GM19238 (cell line): ENCODE results near the gene ENTR1.
A peak's percentile ranks its signal among the peaks of the same experiment; 100 is the strongest.
"Not testable (repeated sequence)": the region's sequence is repeated elsewhere in the genome, so short reads cannot be mapped to it uniquely, and the experiment has no call there.

Experiments
- DNase-seq: peaks from one replicate; pipeline ENCODE4 v3.0.0; 2011; ENCODE audit warnings: low spot score; ENCODE audit not compliant: insufficient read length

ENTR1 gene

GRCh38 chr9:136419092-136419420 is 8.6 kb upstream of the ENTR1 start:
- DNase-seq, result no peak

DNA sequence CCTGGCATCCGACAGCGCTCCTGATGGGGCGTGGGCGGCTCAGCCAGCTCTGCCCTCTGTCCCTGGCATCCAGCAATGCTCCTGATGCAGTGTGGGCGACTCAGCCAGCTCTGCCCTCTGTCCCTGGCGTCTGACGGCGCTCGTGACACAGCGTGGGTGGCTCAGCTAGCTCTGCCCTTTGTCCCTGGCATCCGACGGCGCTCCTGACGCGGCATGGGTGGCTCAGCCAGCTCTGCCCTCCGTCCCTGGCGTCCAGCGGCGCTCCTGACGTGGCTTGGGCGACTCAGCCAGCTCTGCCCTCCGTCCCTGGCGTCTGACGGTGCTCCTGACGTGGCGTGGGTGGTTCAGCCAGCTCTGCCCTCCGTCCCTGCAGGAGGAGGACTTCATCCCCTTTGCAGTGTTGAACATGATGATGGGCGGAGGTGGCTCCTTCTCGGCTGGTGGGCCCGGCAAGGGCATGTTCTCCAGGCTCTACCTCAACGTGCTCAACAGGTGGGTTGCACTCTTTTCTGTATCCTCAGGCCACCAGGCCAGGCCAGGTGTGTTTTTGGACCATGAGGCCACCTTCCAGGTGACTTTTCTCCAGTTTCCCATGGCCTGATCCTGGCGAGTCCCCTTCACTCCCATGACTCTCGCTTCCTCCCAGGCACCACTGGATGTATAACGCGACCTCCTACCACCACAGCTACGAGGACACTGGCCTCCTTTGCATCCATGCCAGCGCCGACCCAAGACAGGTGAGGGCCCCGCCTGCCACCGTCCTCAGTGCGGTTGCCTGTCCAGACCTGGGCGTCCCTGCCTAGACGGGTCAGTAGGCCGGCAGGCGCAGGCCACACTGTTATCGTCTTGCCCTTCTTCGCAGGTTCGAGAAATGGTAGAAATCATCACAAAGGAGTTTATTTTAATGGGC is 8.0 kb upstream of the ENTR1 start:
- DNase-seq, result no peak

- no peak for DNase-seq
Measured at GRCh38 chr9:136416914-136417313, 6.5 kb upstream of the ENTR1 start.

- DNase-seq, result no peak
Measured at GRCh38 chr9:136416427-136416826, 6.0 kb upstream of the ENTR1 start.

- DNase-seq, result no peak
Measured at GRCh38 chr9:136412962-136413361, 2.5 kb upstream of the ENTR1 start.

- DNase-seq, result no peak
Measured at GRCh38 chr9:136411378-136411777, 964 bp upstream of the ENTR1 start.

- peak; percentile 52 for DNase-seq
Measured at GRCh38 chr9:136409557-136410455, 608 bp downstream of the ENTR1 start.

DNA sequence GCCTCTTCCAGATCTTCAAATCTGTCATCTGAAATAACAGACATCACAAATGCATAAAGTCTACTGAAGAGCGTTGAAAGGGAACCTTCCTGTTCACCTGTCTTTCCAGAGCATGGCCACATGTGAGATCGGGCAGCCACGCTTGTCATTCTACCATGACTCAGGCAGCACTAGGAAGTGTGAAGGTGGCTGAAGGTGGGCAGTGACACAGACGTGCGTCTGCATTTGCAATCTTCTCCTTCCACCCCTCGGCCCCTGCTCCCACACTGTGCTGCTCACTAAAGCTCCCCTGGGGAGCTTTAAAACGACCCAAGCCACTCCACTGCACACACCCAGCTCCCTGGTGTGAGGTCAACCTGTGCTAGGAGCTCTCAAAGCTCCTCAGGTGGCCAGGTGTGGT is 2.5 kb downstream of the ENTR1 start:
- no peak for DNase-seq

GRCh38 chr9:136407061-136407460 is 3.4 kb downstream of the ENTR1 start:
- DNase-seq, result not testable (repeated sequence)

- peak; percentile 59 for DNase-seq
Measured at GRCh38 chr9:136405904-136406303, 4.5 kb downstream of the ENTR1 start.

DNA sequence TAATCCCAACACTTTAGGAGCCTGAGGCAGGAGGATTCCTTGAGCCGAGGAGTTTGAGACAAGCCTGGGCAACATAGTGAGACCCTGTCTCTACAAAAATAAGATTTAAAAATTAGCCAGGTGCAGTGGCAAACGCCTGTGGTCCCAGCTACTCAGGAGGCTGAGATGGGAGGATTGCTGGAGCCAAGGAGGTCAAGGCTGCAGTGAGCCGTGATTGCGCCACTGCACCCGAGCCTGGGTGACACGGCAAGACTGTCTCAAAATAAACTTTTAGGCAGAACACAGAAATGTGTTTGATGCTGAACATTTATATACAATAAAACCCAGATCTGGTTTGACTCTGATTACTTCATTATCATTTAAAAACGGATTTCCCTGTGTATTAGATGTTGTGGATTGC is 4.9 kb downstream of the ENTR1 start:
- no peak for DNase-seq

- DNase-seq, result no peak
Measured at GRCh38 chr9:136404801-136405136, 5.6 kb downstream of the ENTR1 start.

- peak; percentile 50 for DNase-seq
Measured at GRCh38 chr9:136403915-136404800, 6.3 kb downstream of the ENTR1 start.

GRCh38 chr9:136403538-136403914 is 6.9 kb downstream of the ENTR1 start:
- peak; percentile 57 for DNase-seq

GRCh38 chr9:136402067-136402466 is 8.3 kb downstream of the ENTR1 start:
- no peak for DNase-seq

- DNase-seq, result no peak
Measured at GRCh38 chr9:136401173-136401922, 9.1 kb downstream of the ENTR1 start.

DNA sequence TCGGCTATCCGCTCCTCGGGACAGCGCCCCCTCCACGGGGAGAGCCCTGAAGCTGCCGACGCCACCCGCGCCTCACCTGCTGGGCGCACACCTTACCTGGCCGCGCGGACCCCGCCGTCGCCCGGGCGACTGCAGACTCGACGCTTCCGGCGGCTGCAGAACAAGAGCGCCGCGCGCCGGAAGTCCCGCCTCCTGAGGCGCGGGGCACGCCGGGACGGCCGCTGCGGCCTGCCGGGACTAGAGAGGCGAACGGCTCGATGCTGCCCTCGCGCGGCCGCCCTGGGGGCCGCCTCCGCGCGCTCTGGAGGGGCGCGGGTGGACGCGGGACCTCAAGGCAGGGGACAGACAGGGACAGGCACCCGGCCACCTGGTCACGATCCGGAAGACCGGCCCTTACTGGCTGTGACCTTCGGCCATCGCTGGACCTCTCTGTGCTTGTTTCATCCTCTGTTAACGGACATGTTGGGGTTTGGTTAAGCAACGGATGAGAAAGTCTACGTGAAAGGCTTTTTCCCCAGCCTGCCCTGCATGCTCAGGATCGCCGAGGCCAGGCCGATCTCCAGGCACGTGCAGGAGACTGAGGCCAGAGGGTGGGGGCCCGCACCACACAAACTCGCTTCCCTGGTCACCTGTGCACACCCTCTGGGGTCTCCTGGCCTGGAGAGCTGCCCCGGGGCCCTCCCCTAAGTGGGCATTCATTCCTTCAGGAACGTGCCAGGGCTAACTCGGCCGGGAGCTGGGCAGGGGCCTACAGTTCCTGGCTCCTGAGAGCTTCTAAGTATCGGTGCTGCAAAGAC is 10.2 kb downstream of the ENTR1 start, which contains the start of gene SNAPC4:
SNAPC4 (minus strand) TSS at position 133 of the 797 bp plus-strand sequence. CDS start 1,742 bp downstream, outside the sequence.
- peak; percentile 96 for DNase-seq

DNA sequence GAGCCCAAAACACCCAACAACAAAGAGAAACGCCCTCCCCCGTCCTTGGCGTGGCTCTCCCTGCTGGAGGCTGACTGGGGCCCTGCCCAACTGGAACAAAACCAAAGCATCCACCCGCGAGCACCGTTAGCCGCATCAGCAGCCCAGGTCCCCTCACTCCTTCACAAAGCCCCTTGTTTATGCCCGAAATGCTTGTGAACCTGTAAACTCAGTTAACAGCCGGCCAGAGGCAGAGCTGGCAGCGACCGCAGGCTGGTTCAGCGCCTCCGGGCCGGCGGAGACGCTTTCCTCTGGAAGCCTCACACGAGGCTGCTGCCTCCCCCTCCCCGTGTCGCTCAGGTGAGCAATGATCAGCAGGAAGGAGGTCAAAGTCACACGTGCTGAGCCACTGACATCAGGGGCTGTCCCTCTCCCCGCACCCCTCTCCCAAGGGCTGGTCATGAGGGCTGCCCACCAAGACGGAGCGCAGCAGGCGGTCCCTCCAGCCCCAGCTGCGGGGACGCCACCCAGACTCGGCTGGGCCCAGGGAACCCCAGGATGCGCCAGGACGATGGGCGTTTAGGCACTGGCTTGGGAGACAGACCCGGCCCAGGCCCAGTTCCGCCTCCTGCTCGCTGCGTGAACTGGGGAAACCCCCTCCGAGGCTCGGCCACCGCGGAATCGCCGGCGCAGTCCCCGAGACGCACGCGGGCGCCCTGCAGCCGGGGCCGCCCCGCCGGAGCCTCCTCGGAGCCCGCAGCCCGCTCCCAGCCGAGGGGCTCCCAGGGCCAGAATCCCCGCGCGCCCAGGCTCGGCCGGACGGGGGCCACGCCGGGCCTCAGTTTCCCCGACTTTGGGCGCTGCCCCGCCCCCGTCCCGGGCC is 11.0 kb downstream of the ENTR1 start:
- DNase-seq, result peak; percentile 45

DNA sequence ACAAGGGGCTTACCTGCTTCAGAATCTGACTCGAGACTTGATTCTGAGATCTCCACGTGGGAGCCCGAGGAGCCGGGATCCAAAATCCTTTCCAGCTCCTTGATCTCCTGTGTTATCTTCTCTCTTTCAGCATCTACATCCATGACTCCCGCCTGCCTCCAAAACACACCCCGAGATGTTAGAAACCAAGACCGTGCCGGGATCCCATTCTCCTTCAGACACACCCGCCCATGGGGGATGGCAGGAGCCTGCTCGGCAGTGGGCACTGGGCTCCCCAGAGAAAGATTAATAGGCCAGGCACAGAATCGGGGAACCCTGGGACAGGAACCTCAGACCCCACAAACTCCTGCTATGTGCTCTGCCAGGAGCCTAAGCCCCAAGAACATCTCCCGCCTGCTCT is 12.1 kb downstream of the ENTR1 start:
- no peak for DNase-seq
